ENCODE data around the gene TNS3. TPM values are rescaled to one million over a fixed set of nuclear protein-coding genes. Genes with fewer than 3 reads are reported as not detected.

The TNS3 gene
- total RNA-seq, 1 donor from 2014 or later = 452 TPM

DNA sequence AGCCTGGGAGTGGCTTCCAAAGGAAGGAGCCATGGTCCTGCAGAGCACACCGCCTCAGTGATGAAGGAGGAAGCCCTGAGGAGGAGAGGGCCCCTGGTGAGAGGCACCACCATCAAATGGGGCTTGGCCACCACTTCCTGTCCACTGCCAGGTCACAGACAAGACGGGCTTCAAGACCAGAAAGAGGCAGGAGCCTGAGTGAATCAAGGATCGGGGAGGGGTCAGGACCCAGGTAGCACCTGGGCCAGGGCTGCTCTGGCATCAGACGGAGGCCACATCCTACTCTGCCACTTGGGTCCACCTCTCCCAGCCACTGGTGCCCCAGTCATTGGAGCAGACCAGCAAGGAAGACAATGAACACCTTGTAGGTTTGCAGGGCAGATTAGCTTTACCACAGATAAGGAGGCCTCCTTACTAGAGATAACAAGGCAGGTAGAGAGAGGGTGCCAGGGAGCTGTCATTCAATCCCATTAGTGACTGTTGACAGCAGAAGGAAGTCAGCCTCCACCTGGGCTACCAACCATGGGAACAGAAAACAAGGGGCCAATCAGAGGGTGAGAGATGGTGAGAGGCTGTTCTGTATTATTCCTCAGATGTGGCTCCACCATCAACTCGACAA lies 143.4 kb downstream of the TNS3 start:
- Mint-ChIP-seq H3K9me3 (no peaks in the 10 kb centered on the region), H3K27ac (peak overlapping the region; percentile 25), H3K27me3 (ENCODE audit: low read depth) (no peaks in the 10 kb centered on the region), H3K36me3 (peaks cover 25% of the 10 kb centered on the region), H3K4me1 (peaks cover 15% of the 10 kb centered on the region), H3K4me3 (no peak overlapping the region)
- DNase-seq (ENCODE audit: low spot score in 2 of 2, unreplicated experiment in 2 of 2) = no peak
- TF ChIP-seq, protein P1, sequence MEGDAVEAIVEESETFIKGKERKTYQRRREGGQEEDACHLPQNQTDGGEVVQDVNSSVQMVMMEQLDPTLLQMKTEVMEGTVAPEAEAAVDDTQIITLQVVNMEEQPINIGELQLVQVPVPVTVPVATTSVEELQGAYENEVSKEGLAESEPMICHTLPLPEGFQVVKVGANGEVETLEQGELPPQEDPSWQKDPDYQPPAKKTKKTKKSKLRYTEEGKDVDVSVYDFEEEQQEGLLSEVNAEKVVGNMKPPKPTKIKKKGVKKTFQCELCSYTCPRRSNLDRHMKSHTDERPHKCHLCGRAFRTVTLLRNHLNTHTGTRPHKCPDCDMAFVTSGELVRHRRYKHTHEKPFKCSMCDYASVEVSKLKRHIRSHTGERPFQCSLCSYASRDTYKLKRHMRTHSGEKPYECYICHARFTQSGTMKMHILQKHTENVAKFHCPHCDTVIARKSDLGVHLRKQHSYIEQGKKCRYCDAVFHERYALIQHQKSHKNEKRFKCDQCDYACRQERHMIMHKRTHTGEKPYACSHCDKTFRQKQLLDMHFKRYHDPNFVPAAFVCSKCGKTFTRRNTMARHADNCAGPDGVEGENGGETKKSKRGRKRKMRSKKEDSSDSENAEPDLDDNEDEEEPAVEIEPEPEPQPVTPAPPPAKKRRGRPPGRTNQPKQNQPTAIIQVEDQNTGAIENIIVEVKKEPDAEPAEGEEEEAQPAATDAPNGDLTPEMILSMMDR (IDR thresholded peaks at IDR 0.05; ENCODE audit: unreplicated experiment) = no peak

DNA sequence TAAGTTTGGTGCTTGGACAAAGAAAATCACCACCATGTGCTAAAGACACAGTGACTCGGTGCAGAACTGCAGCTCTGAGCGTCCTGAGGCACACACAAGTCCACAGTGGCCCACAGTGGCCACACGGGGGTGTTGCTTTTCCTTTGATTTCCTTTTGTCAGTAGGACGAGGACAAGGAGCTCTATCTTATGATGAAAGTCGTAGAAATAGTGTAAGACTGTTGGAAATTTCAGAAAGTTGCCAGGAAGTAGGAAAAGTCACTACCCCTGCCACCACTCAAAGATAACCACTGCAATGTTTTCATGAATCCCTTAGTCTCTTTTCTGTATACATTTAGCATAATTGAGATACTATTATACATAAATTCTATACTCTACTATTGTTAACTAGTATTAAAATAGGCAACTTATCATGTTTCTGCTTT lies 146.0 kb downstream of the TNS3 start:
- Mint-ChIP-seq H3K9me3 (no peaks in the 10 kb centered on the region), H3K4me1 (peaks cover 1% of the 10 kb centered on the region), H3K27me3 (ENCODE audit: low read depth) (no peaks in the 10 kb centered on the region), H3K36me3 (peaks cover 35% of the 10 kb centered on the region), H3K27ac (no peak overlapping the region), H3K4me3 (no peak overlapping the region)
- TF ChIP-seq, protein P1 (IDR thresholded peaks at IDR 0.05; ENCODE audit: unreplicated experiment) = peak; percentile 30
- no peak for DNase-seq (ENCODE audit: low spot score in 2 of 2, unreplicated experiment in 2 of 2)

DNA sequence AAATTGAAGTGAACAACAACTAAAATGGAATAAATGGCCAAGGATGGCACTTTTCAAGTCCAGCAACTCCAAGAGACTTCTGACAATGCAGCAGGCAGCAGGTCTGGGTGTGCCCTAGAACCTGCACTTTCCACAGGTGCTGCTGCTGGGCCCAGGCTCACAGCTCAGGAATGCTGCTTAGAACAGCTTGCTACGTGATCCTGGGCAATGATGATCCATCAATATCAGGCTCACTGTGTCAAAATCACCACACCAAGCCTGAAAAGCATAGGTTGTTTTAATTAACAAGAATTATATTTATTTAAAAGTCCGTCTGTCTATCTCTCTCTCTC lies 148.4 kb downstream of the TNS3 start:
- Mint-ChIP-seq H3K27me3 (ENCODE audit: low read depth) (no peaks in the 10 kb centered on the region), H3K4me3 (no peak overlapping the region), H3K27ac (peak overlapping the region; percentile 75), H3K36me3 (peaks cover 32% of the 10 kb centered on the region), H3K4me1 (no peaks in the 10 kb centered on the region), H3K9me3 (no peaks in the 10 kb centered on the region)
- TF ChIP-seq, protein P1 (IDR thresholded peaks at IDR 0.05; ENCODE audit: unreplicated experiment) = no peak
- no peak for DNase-seq (ENCODE audit: low spot score in 2 of 2, unreplicated experiment in 2 of 2)

DNA sequence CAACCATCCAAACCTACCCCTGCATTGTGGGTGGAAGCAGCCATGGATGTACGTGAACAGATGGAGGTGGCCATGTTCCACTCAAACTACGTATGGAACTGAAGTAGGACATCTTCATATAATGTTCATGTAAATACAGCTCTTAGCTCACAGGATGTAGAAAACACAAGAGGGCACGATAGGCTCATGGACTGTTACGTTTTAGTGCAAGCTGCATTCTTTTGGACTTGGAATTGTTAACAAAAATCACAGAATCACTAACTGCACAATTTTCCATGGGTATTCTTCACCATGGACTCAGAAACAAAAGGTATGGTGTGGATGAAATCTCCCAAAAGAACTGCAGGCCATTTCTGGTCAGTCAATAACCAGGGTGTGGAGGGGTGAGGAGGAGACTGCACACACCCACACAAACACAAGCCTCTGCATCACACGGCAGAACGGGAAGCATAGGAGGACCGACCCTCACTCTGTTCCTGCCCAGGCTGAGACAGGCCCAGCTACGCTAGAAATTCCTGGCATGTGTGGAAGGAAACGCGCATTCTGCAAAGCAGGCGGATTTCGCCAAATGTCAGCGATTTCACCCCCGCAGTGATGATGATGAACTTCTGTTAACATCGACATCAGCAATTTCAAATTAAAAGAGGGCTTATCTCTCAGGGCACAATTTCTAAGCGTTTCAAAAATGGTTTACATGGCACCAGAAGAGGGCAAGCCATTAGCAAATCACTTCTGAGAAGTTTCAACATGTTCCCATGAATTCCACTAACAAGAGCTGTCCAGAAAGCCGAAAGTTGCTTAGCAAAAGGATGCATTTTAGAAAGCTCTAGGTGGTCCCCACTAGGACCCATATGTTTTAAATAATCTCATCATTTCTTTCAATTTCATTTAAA lies 149.0 kb downstream of the TNS3 start:
- Mint-ChIP-seq H3K9me3 (no peaks in the 10 kb centered on the region), H3K27me3 (ENCODE audit: low read depth) (no peaks in the 10 kb centered on the region), H3K4me3 (no peak overlapping the region), H3K4me1 (no peaks in the 10 kb centered on the region), H3K36me3 (peaks cover 32% of the 10 kb centered on the region), H3K27ac (peak overlapping the region; percentile 75)
- no peak for DNase-seq (ENCODE audit: low spot score in 2 of 2, unreplicated experiment in 2 of 2)
- TF ChIP-seq, protein P1 (IDR thresholded peaks at IDR 0.05; ENCODE audit: unreplicated experiment) = no peak

DNA sequence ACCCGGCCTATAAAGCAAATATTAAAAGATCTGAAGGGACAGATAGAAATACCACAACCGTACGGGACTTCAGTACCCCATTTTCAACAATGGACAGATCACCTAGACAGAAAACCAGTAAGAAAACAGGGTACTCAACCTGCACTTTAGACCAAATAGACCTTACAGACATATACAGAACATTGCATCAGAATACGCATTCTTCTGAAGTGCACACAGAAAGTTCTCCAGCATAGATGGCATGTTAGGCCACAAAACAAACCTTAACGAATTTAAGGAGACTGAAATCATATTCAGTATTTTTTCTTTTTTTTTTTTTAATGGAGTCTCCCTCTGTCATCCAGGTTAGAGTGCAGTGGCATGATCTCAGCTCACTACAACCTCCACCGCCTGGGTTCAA lies 151.5 kb downstream of the TNS3 start:
- H3K27ac Mint-ChIP-seq = no peak overlapping the region
- no peaks in the 10 kb centered on the region for H3K4me1 Mint-ChIP-seq
- TF ChIP-seq, protein P1 (IDR thresholded peaks at IDR 0.05; ENCODE audit: unreplicated experiment) = no peak
- peaks cover 42% of the 10 kb centered on the region for H3K36me3 Mint-ChIP-seq
- no peak for DNase-seq (ENCODE audit: low spot score in 2 of 2, unreplicated experiment in 2 of 2)
- H3K9me3 Mint-ChIP-seq = no peaks in the 10 kb centered on the region
- no peaks in the 10 kb centered on the region for H3K27me3 Mint-ChIP-seq (ENCODE audit: low read depth)
- no peak overlapping the region for H3K4me3 Mint-ChIP-seq

Measured in mesothelial cell of epicardium (in vitro differentiated cells).